IPS DF 4.7 (cell line): ENCODE results near the gene CHCHD3.
"Not testable (repeated sequence)": the region's sequence is repeated elsewhere in the genome, so short reads cannot be mapped to it uniquely, and the experiment has no call there.

ENCODE experiments used
- DNase-seq: peaks from one replicate; pipeline ENCODE4 v3.0.0-alpha.2; 2013; ENCODE audit warnings: low spot score; ENCODE audit errors: extremely low read depth

The CHCHD3 gene

DNA sequence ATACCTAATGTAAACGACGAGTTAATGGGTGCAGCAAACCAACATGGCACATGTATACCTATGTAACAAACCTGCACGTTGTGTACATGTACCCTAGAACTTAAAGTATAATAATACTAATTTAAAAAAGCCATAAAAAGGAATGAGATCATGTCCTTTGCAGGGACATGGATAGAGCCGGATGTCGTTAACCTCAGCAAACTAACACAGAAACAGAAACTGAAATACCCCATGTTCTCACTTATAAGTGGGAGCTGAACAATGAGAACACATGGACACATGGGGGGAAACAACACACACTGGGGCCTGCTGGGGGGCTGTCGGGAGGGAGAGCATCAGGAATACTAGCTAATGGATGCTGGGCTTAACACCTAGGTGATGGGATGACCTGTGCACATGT, 176.8 kb downstream of the CHCHD3 start:
- DNase-seq: not testable (repeated sequence)

DNA sequence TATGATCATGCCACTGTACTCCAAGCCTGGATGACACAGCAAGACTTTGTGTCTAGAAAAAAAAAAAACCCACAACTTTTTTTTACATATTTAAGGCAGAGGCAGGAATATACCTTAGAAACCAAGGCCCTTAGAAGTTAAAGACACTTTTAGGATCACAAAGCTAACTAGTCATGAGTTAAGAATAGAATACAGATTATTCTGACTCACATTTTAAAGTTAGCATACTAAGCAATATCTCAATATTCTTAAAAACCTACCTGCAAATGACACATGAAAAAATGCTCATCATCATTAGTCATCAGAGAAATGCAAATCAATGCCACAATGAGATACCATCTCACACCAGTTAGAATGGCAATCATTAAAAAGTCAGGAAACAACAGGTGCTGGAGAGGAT, 177.7 kb downstream of the CHCHD3 start:
- DNase-seq: no peak

DNA sequence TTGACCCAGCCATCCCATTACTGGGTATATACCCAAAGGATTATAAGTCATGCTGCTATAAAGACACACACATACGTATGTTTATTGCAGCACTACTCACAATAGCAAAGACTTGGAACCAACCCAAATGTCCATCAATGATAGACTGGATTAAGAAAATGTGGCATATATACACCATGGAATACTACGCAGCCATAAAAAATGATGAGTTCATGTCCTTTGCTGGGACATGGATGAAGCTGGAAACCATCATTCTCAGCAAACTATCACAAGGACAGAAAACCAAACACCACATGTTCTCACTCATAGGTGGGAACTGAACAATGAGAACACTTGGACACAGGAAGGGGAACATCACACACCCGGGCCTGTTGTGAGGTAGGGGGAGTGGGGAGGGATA, 179.6 kb downstream of the CHCHD3 start:
- DNase-seq: not testable (repeated sequence)

DNA sequence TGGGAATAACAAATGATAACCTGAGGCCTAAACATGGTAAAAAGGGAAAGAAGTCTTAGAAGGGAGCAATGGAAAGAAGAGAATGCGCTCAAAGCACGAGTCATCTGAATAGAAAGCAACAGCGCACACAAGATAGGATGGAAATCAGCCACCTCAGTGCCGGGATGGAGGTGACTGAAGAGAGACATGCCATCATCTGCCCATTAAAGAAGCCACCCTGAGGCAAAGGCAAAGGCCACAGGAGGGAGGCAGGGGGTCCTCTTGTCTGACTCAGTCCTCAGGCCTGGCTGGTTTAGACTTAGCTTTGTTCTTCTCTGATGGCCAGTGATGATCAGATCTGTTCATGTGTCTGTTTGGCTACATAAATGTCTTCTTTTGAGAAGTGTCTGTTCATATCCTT, 180.6 kb downstream of the CHCHD3 start:
- DNase-seq: no peak

DNA sequence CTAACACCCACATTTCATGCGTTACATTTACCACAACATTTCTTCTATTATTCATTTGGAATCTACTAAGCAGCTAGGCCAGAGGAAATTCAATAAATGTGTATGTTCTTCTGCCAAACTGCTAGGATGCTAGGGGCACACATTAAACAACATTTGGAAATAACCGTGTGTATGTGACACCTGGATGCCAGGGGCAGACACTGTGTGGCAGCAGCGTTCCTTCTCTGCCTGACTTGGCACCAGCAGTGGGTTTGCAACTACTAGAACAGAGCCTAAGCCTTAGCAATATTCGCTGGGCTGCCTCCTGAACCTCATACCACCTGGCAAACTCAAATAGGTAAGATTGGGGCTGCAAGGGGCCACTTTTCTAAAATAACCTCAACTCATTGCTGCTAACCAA, 182.1 kb downstream of the CHCHD3 start:
- DNase-seq: no peak

DNA sequence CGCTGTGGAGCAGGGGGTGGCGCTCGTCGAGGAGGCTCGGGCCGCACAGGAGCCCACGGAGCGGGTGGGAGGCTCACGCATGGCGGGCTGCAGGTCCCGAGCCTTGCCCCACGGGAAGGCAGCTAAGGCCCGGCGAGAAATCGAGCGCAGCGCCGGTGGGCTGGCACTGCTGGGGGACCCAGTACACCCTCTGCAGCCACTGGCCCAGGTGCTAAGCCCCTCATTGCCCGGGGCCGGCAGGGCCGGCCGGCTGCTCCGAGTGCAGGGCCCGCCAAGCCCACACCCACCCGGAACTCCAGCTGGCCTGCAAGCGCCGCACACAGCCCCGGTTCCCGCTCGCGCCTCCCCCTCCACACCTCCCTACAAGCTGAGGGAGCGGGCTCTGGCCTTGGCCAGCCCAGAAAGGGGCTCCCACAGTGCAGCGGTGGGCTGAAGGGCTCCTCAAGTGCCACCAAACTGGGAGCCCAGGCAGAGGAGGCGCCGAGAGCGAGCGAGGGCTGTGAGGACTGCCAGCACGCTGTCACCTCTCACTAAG, 183.2 kb downstream of the CHCHD3 start:
- not testable (repeated sequence) for DNase-seq

DNA sequence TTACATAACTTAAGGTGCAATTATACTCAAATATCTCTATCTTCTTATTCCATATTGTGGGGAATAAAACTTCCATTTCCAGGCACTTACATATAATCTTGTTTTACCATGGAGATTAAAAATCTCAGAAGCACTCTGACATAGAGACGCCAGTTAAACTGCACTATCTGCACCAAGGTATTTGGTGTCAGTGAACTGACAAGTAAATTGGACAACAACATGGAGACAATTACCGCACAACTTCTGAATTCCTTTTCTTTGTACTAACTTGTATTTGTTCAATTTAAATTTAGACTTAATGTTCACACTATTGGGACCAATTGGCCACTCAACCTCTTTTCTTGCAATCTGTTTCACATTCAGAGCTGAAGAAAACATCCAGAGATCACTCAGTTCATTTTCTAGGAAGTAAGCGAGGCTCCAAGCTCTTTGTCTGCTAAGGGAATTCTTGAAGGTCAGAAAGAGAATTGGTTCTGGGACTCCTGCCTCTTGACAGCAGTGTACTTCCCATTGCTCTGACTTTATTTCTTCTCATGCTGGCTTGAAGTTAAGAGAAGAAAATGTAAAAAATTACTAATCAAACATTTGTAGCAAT, 184.7 kb downstream of the CHCHD3 start:
- no peak for DNase-seq

DNA sequence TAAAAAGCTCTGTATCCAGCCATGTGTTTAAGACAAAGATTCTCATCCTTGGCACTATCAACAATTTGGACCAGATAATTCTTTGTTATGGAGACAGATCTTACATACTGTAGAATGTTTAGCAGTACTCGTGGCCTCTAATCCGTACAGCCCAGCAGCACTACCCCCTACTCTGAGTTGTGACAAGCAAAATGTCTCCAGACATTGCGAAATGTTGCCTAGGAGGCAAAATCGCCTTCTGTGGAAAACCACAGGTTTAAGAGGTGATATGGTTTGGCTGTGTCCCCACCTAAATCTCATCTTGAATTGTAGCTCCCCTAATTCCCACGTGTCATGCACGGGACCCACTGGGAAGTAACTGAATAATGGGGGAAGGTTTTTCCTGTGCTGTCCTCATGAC, 186.7 kb downstream of the CHCHD3 start:
- DNase-seq: no peak

DNA sequence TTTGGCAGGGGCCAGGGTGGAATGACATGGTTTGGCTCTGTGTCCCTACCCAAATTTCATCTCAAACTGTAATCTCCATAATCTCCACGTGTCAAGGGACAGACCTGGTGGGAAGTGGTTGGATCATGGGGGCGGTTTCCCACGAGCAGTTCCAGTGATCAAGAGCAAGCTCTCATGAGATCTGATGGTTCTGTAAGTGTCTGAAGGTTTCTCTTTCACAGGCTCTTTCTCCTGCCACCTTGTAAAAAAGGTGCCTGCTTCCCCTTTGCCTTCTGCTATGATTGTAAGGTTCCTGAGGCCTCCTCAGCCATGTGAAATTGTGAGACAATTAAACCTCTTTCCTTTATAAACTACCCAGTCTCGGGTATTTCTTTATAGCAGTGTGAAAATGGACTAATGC, 188.3 kb downstream of the CHCHD3 start:
- no peak for DNase-seq

DNA sequence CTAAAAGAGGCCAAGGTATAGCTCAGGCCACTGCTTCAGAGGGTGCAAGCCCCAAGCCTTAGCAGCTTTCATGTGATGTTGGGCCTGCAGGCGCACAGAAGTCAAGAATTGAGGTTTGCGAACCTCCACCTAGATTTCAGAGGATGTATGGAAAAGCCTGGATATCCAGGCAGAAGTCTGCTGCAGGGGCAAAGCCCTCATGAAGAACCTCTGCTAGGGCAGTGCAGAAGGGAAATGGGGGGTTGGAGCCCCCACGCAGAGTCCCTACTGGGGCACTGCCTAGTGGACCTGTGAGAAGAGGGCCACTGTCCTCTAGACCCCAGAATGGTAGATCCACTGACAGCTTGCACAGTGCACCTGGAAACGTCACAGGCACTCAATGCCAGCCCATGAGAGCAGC, 189.1 kb downstream of the CHCHD3 start:
- DNase-seq: not testable (repeated sequence)

DNA sequence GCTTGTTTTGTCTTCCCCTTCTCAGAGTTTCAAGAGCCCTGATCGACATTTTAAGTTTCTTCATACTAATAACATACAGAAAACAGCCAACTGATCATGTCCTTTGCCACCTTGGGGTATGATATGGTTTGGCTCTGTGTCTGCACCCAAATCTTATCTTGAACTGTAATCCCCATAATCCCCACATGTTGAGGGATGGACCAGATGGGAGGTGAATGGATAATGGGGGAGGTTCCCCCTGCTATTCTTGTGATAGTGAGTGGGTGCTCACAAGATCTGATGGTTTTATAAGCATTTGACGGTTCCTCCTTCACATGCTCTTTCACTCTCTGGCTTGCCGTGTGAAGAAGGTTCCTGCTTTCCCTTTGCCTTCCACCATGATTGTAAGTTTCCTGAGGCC, 190.3 kb downstream of the CHCHD3 start:
- no peak for DNase-seq

DNA sequence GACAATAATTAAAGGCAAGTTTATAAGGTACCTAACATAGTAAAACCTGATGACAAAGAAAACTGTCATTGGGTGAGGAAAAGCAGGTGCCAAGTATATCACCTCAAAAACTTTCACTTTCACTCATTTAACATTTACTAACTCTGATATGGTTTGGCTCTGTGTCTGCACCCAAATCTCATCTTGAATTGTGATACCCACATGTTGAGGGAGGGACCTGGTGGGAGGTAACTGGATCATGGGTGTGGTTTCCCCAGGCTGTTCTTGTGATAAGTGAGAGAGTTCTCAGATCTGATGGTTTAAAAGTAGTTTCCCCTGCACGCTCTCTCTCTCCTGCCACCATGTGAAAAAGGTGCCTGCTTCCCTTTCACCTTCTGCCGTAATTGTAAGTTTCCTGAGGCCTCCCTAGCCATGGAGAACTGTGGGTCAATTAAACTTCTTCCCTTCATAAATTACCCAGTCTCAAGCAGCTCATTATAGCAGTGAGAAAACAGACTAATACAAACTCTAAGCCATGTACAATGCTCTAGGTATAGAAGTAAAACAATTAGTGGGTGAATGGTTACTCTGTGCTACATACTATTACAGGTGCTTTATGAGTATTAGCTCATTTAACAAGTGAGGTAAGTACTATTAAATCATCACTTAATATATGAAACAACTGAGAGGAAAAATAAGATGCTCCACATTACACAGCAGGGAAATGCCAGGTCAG, 199.0 kb downstream of the CHCHD3 start:
- DNase-seq: no peak

DNA sequence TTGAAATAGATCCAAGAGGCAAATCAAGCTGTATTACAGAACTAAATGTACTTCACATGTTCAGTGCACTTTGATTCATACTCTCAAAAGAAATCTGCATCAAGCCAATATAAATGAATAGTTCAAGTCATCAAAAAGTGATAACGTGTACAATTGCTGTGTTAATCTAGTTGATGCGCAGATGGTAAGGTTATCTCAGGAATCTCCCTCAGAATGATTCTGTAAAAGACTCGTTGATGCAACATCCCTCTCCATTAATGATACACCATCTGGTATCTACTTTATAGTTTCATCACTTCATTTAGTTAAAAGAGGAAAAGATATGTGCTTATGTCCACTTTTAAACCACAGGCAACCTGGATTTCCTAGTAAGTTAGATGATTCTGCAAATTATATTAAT, 200.6 kb downstream of the CHCHD3 start:
- no peak for DNase-seq

DNA sequence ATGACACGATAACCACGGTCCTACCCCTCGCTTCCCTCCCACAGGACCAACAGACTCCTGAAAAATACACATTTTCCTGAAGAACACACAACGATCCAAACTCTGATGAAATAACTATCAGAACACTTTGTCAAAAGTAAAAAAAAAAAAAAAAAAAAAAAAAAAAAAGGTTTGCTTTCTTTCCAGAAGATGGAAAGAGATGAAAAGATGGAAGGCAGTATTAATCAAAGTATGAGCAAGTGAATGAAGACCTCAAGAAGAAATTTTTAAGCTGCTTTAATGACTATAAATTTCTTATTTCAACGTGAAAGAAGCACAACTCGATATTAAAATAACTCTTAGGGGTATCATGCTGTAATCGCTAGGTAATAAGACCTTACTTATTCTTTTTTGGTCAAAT, 202.3 kb downstream of the CHCHD3 start:
- no peak for DNase-seq

DNA sequence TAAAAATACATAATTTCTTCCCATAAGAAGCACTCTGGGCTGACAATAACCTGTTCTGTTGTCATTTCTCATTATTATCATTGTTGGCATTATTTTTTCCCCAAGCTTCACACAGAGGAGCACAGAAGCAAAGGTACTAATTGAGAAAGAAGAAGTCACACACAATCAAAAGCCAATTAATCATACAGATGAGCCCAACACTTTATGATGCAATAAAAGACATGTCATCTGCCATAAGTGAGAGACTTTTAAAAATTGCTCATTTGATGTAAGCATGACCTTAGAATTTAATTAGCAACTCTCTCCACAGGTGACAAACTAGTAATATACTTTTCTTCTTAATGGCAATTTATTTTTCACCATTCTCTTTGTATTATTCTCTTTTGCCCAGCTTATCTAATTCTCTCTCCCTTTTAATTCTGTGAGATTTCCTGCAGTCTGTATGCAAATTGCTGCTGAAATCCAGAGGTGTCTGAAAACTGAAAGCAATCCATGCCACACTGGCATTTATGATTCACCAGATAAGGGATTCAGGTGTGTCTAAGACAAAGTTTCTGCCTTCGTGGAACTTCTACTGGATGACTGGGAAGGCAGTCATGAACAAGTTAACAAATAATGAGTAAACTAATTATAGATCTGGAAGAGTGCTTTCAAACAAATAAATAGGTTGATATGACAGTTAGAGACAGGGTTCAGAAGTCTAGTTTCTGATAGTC, 203.5 kb downstream of the CHCHD3 start:
- DNase-seq: no peak

DNA sequence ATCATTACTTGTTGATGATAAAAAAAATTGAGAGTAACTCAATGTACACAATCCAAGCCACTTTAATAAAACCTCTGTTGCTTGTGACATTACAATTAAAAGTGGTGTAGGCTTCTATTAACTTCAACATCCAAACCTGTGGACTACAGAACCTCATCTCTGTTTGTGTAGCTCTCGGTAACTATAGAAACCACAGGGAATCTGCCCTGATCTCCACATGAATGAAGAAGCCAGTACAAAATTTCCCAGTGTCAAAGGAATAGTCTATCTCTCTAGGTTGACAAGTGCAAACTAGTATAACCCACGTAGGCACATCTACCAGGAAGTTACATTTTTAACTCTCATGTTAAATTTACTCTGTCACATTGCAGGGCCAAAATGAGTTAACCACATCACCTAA, 204.3 kb downstream of the CHCHD3 start:
- peak; percentile 9 for DNase-seq

DNA sequence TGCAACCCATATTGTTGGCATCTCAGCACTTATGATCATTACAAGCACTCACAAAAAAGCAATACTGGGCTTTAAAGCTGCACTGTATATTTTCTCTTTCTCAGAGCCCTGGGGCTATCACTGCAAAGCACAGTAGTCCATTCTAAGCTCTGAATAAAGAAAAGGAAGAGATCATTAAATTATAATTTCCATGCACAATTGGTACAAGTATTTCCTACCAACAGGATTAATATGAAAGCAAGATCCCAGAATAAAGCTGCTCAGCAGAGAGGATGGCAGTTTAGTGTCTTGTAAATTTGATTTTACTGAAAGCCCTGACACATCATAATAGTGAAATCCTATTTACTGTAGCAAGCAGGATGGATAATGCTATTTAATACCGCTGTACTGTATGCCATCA, 205.3 kb downstream of the CHCHD3 start:
- DNase-seq: no peak

DNA sequence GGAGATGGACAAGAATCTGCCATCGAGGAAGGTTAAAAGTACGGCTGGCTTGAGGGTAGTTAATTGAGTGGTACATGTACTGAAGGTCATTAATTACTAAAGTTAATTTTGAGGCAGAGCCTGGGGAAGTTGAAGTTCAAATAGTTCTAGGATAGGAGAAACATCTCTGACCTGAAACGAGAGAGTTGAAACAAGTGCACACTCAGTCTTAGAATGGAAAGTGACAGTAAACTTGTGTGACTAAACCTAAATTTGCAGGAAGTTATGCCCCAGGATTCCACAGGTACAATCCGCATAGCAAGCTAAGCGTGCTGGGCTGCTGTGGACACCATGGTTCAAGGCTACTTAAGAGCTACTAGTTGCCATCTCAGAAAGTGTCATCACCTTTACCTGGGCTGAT, 209.9 kb downstream of the CHCHD3 start:
- DNase-seq: no peak

DNA sequence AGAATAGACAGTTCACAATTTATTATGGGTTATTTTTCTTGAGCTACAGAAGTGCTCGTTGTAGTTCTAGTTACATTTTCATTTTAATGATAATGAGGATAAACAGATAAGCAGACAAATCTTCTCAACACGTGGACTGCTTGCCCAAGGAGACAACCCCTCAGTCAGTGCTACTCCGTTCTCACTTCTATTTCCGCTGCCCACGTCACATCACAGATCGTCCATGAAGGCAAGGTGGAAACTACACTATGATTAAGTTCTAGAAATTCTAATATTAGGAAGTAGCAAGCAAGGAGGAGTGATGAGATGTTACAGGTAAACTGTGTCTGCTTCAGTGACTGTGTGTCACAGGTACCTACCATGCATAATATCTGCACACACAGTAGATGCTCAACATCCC, 210.5 kb downstream of the CHCHD3 start:
- no peak for DNase-seq

DNA sequence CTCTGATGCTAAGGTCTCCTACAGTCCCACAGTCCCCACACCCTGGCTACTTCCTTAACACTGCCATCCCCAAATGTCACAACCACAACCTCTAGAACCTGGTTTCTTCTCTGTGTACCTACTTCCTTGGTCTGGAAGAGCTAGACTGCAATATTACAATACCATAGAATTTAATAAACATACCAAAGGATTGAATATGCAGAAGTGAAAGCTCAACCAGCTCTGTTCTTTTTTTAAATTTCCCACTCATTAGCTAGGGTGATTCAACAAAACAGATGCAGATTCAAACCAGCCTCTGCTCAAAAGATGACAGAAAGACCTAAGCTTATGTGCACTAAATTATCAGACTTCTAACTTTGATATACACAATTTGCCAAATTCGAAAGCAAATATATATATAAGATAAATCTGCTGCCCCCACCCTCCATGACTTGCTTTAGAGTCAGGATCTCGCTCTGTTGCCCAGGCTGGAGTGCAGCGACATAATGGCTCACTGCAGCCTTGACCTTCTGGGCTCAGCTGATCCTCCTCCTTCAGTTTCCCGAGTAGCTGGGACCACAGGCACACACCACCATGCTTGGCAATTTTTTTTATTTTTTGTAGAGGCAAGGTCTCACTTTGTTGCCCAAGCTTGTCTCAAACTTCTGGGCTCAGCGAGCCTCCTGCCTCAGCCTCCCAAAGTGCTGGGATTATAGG, 212.6 kb downstream of the CHCHD3 start:
- no peak for DNase-seq

DNA sequence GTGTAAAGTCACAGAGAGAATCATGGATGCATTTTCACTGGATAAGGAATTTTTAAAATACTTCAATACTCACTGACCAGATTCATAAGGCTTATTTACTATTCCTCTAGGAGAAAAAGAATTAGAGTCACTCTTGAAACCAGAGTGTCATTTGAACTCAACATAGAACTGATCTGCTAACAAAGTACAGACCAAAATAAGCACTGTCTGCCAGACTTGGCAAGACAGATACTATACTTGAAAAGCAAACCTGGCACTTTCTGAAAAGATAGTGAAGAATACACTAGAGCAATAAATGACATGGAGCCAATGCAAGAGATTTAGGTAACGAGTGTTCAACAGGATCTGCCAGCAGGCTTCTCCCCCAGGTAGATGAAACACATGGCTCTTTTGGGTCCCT, 215.3 kb downstream of the CHCHD3 start:
- no peak for DNase-seq

DNA sequence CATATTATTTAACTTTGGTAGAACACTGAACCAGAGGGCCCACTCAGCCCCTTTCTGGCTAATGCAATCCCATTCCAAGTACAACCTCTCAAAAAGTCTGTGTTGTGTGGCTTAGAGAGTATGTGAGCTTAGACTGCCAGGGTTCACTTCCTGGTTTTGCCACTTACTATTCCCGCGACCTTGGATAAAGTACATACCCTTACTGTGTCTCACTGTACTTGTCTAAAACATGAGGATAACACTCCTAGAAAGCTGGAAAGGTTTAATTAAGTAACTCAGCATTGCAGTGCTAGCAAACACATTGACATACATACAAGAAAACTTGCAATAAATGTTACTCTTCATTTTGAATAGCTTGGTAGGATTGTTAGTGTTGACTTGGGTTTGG, 215.8 kb downstream of the CHCHD3 start:
- DNase-seq: no peak
